Kidney epithelial cell (primary cell): ENCODE data around the gene CCDC87. TPM values are rescaled to one million over a fixed set of nuclear protein-coding genes. Genes with fewer than 3 reads are reported as not detected.
"Not testable (repeated sequence)": the region's sequence is repeated elsewhere in the genome, so short reads cannot be mapped to it uniquely, and the experiment has no call there.

Source experiments
- DNase-seq: peaks from one replicate; pipeline ENCODE4 v3.0.0-alpha.2; 2010; ENCODE audit warnings: low read depth
- H3K27me3 ChIP-seq: 2 replicates; pipeline ENCODE4 v1.6.0; 2011; ENCODE audit warnings: low read length; ENCODE audit not compliant: control insufficient read depth, insufficient read depth
- H3K36me3 ChIP-seq: 2 replicates; pipeline ENCODE4 v1.5.1; 2011; ENCODE audit warnings: low read length; ENCODE audit not compliant: control insufficient read depth, insufficient read depth
- H3K4me3 ChIP-seq: 2 replicates; pipeline ENCODE4 v1.5.1; 2011; ENCODE audit warnings: low read depth, mild to moderate bottlenecking, control low read depth, low read length
- total RNA-seq: library from RNA; depleted of rRNA; stranded (reverse); fragments of >200 nt; gene quantifications from 2 replicates; pipeline ENCODE4 v1.2.3, GENCODE V29; 2015
- TF ChIP-seq, protein P1 (sequence below): IDR thresholded peaks from 2 replicates; pipeline ENCODE4 v1.5.1; 2011; ENCODE audit warnings: mild to moderate bottlenecking, moderate library complexity, low read length, control low read depth, inconsistent platforms; ENCODE audit not compliant: insufficient read depth, poor library complexity, severe bottlenecking

The CCDC87 gene, protein sequence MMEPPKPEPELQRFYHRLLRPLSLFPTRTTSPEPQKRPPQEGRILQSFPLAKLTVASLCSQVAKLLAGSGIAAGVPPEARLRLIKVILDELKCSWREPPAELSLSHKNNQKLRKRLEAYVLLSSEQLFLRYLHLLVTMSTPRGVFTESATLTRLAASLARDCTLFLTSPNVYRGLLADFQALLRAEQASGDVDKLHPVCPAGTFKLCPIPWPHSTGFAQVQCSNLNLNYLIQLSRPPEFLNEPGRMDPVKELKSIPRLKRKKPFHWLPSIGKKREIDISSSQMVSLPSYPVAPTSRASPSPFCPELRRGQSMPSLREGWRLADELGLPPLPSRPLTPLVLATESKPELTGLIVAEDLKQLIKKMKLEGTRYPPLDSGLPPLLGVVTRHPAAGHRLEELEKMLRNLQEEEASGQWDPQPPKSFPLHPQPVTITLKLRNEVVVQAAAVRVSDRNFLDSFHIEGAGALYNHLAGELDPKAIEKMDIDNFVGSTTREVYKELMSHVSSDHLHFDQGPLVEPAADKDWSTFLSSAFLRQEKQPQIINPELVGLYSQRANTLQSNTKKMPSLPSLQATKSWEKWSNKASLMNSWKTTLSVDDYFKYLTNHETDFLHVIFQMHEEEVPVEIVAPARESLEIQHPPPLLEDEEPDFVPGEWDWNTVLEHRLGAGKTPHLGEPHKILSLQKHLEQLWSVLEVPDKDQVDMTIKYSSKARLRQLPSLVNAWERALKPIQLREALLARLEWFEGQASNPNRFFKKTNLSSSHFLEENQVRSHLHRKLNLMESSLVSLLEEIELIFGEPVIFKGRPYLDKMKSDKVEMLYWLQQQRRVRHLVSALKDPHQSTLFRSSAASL
- total RNA-seq: 0.58 and 0.75 TPM in 2 replicates

DNA sequence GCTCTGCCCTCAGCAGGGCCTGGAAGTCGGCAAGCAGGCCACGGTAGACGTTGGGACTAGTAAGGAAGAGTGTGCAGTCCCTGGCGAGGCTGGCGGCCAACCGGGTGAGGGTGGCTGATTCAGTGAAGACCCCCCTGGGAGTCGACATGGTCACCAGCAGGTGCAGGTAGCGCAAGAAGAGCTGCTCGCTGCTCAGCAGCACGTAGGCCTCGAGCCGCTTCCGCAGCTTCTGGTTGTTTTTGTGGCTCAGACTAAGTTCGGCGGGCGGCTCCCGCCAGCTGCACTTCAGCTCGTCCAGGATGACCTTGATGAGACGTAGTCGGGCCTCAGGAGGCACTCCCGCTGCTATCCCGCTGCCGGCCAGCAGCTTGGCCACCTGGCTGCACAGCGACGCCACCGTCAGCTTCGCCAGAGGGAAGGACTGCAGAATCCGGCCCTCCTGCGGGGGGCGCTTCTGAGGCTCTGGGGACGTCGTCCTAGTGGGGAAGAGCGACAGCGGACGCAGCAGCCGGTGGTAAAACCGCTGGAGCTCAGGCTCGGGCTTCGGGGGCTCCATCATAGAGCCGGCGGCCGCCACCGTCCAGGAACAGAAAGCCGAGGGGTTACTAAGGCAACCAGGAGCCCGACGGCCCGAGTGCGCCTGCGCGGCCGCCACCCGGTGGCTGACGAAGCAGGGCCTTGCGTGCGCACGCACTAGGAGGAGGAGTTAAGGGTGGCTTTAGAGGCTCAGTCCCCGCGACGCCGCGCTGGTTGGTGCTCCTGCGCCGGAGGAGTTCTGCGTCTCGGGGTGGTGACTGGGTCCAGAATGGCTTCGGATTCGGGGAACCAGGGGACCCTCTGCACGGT, at the start of gene CCDC87, which contains the start of gene CCS:
CCDC87 (minus strand) TSS at position 607 of the 846 bp plus-strand sequence; CDS start at position 559, 48 bp downstream.
CCS (plus strand) TSS at position 729 of the 846 bp plus-strand sequence; CDS start at position 806, 77 bp downstream.
- Histone ChIP-seq H3K4me3 (peak within 1 kb of the TSS; percentile 75), H3K36me3 (no peaks in the 10 kb centered on the region), H3K27me3 (no peaks in the 10 kb centered on the region)
- DNase-seq: peak; percentile 75
- TF ChIP-seq, protein P1, sequence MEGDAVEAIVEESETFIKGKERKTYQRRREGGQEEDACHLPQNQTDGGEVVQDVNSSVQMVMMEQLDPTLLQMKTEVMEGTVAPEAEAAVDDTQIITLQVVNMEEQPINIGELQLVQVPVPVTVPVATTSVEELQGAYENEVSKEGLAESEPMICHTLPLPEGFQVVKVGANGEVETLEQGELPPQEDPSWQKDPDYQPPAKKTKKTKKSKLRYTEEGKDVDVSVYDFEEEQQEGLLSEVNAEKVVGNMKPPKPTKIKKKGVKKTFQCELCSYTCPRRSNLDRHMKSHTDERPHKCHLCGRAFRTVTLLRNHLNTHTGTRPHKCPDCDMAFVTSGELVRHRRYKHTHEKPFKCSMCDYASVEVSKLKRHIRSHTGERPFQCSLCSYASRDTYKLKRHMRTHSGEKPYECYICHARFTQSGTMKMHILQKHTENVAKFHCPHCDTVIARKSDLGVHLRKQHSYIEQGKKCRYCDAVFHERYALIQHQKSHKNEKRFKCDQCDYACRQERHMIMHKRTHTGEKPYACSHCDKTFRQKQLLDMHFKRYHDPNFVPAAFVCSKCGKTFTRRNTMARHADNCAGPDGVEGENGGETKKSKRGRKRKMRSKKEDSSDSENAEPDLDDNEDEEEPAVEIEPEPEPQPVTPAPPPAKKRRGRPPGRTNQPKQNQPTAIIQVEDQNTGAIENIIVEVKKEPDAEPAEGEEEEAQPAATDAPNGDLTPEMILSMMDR: peak; percentile 72

DNA sequence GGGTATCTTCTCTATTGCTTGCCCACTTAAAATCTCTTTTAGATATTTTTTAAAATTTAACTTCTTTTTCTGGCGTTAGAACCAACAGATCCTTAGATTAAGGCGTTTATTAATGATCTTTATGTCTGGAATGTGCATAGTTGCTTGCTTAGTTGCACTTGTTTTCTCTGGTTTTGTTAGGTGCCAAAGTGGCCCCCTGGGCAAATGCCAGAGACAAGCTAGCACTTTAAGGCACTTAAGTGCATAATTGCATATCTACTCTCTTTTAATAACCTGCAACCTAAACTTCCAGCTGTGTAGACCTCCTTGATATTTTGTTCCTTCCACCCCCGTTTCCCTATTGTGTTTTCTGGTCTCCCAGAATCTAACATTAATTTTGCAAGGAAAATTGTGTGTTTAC, 49.0 kb upstream of the CCDC87 start:
- TF ChIP-seq, protein P1: no peak

DNA sequence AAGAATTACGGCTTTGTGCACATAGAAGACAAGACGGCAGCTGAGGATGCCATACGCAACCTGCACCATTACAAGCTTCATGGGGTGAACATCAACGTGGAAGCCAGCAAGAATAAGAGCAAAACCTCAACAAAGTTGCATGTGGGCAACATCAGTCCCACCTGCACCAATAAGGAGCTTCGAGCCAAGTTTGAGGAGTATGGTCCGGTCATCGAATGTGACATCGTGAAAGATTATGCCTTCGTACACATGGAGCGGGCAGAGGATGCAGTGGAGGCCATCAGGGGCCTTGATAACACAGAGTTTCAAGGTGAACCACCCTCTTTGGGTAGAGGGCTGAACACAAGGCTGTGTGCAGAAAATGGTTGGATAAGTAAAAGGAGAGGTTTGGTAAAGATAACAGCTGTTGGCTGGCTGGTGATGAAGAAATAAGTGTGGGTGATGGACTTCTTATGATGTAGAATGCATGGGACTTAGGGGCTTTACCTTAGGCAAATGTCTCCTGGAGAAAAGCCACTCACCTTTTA, 47.0 kb upstream of the CCDC87 start:
- H3K36me3 ChIP-seq, DNase-seq, H3K27me3 ChIP-seq: not testable (repeated sequence)
- peak overlapping the region; percentile 93 for H3K4me3 ChIP-seq

More for the DNA sequence above, 49.0 kb upstream of the CCDC87 start:
- H3K27me3 ChIP-seq: no peaks in the 10 kb centered on the region
- DNase-seq: no peak
- H3K36me3 ChIP-seq: peaks cover 3% of the 10 kb centered on the region
- H3K4me3 ChIP-seq: peak overlapping the region; percentile 20

DNA sequence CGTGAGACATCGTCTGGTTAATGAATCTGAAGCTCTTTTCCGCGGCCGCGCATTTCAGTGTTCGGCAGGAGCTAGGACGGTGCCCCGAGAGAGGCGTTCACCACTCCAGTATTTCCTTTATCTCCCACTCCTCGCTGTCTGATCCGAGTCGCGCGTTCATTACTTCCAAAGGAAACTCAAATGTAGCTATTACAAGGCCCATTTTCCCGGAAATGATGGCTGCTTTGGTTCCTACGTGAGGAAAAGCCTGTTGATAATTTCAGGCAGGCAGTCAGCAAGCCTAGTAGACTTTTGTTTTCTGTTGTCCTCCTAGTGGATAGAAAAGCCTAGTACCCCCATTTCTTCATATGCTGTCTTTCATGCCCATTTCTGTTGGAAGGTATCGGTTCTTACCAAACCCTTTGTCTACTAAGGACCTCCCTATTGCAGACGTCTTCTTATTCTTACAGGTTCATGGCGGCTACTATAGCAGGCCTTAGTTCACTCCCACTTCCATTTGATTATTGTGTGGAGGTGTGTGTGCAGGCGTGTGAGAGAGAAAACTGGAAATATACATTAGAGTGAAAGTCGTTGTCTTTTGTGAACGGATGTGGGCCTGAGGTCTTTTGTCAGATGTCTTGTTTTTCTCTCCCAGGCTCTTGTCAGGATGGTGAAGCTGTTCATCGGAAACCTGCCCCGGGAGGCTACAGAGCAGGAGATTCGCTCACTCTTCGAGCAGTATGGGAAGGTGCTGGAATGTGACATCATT, 46.4 kb upstream of the CCDC87 start:
- TF ChIP-seq, protein P1: no peak
- H3K36me3 ChIP-seq: peaks cover 1% of the 10 kb centered on the region
- no peak for DNase-seq
- no peaks in the 10 kb centered on the region for H3K27me3 ChIP-seq
- H3K4me3 ChIP-seq: peak overlapping the region; percentile 93

DNA sequence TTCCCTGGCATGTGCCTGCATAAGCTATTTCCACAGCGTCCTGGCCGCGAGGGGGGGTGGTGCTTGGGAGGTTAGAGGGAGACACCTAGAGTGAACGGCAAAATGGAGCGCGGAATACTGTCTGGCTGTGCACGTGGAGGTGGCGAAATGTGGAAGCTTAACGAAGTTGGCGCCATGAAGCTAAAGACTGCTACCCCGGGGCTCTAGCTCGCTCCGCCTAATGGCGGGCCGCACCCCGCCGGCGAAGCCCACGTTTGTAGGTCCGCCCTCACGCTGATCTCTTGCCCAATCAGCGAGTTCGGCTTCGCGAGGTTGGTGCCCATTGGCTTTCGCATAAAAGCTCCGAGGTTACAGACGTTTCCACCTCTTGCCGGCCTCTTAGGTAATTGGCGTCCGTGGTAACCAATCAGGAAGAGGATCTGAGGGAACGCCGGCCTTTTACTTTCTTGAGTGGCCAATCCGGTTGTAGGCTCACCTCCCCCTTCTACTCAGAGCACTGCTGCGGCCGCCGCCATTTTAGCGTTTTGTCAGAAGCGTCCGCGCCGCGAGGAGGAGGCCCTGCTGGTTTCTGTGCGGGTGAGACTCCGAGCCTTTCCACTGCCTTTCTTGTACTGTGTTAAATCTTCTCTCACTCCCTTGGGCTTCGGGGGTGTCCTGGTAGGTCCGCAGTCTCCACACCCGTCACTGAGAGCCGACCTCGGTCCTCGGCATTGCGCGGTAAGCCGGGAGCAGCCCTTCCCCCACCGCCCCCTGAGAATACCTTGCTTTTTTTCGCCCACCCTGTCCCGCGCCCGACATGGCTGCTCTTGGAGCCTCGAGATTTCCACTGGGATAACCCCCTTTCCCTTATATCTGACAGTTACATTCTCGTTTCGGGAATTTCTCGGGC, 45.6 kb upstream of the CCDC87 start, which contains the start of gene RBM4:
RBM4 (plus strand) TSS at position 527 of the 889 bp plus-strand sequence. CDS start 1,009 bp downstream, outside the sequence.
- DNase-seq: peak; percentile 98
- TF ChIP-seq, protein P1: no peak
- H3K36me3 ChIP-seq: no peaks in the 10 kb centered on the region

More for the DNA sequence above, 45.6 kb upstream of the CCDC87 start, which contains the start of gene RBM4:
- peak within 1 kb of the TSS; percentile 93 for H3K4me3 ChIP-seq
- H3K27me3 ChIP-seq: no peaks in the 10 kb centered on the region
